ENCODE measurements around the gene ABHD15. TPM values are rescaled to one million over a fixed set of nuclear protein-coding genes. Genes with fewer than 3 reads are reported as not detected.
A peak's percentile ranks its signal among the peaks of the same experiment; 100 is the strongest.

Gene ABHD15
- total and polyA plus RNA-seq, 9 of the 15 experiments (the other 6 are each of a cell fraction or from before 2014, with no cell fraction given) = 0.85 to 4.2 (median 2.1) TPM

DNA sequence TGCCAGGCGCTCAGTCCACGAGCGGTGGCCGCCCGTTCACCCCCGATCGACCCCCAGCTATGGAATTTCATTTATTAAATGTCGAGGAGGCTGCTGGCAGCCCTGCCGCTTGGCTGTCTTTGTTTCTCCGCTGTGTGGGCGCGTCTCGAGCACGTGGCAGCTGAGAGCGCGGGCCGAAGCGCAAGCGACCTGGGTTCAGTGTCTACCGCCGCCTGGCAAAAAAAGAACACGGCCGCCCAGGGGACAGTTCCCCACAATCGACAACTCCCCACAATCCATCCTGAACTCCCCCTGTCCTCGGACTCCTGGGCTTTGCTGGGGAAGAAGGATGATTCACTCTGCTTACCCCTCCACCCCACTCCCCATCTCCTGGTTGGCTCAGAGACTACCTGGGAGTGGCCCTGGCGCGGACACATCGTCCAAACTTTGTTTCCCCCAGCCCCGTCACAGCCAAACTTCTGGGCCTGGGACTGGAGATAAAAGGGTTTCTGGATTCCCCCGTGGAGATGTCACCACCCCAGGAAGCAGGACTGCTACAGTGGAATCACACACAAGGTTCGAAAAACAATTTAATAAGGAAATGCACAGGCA lies 24.4 kb upstream of the ABHD15 start (continued):
- TF ChIP-seq, protein P1, sequence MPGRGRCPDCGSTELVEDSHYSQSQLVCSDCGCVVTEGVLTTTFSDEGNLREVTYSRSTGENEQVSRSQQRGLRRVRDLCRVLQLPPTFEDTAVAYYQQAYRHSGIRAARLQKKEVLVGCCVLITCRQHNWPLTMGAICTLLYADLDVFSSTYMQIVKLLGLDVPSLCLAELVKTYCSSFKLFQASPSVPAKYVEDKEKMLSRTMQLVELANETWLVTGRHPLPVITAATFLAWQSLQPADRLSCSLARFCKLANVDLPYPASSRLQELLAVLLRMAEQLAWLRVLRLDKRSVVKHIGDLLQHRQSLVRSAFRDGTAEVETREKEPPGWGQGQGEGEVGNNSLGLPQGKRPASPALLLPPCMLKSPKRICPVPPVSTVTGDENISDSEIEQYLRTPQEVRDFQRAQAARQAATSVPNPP (IDR thresholded peaks at IDR 0.05; ENCODE audit: borderline replicate concordance, insufficient read depth, insufficient read length) = no peak
- TF ChIP-seq MED1 (CRISPR knock-in tag; IDR thresholded peaks at IDR 0.05; ENCODE audit: borderline replicate concordance) (no peak), HDAC2 (IDR thresholded peaks at IDR 0.05) (no peak; the same call in 1 of the 2 replicates), CHD4 (IDR thresholded peaks at IDR 0.05; ENCODE audit: insufficient read depth, insufficient replicate concordance, low read depth, low read length, poor library complexity, severe bottlenecking) (no peak), ATF2 (CRISPR knock-in tag; IDR thresholded peaks at IDR 0.05) (no peak), HMG20A (CRISPR knock-in tag; conservative IDR thresholded peaks at IDR 0.05) (no peak), NCOR1 (IDR thresholded peaks at IDR 0.05) (no peak), JUN (IDR thresholded peaks at IDR 0.05; ENCODE audit: borderline replicate concordance, low read depth, low read length) (no peak), JUN (CRISPR knock-in tag; IDR thresholded peaks at IDR 0.05; ENCODE audit: borderline replicate concordance) (no peak), RHOXF2B (CRISPR knock-in tag; conservative IDR thresholded peaks at IDR 0.05) (no peak), C11orf30 (IDR thresholded peaks at IDR 0.05; ENCODE audit: low read depth) (no peak), MECOM (CRISPR knock-in tag; IDR thresholded peaks at IDR 0.05) (no peak), FOXP1 (CRISPR knock-in tag; IDR thresholded peaks at IDR 0.05) (no peak), ESRRB (CRISPR knock-in tag; IDR thresholded peaks at IDR 0.05; ENCODE audit: borderline replicate concordance) (no peak), GTF2E2 (tag; IDR thresholded peaks at IDR 0.05) (no peak), ETV6 (IDR thresholded peaks at IDR 0.05; ENCODE audit: borderline replicate concordance in 1 of 2, low read depth in 2 of 2, low read length in 1 of 2) (no peak), ETV6 (CRISPR knock-in tag; IDR thresholded peaks at IDR 0.05; ENCODE audit: borderline replicate concordance) (no peak)
- TF ChIP-seq, protein P2, sequence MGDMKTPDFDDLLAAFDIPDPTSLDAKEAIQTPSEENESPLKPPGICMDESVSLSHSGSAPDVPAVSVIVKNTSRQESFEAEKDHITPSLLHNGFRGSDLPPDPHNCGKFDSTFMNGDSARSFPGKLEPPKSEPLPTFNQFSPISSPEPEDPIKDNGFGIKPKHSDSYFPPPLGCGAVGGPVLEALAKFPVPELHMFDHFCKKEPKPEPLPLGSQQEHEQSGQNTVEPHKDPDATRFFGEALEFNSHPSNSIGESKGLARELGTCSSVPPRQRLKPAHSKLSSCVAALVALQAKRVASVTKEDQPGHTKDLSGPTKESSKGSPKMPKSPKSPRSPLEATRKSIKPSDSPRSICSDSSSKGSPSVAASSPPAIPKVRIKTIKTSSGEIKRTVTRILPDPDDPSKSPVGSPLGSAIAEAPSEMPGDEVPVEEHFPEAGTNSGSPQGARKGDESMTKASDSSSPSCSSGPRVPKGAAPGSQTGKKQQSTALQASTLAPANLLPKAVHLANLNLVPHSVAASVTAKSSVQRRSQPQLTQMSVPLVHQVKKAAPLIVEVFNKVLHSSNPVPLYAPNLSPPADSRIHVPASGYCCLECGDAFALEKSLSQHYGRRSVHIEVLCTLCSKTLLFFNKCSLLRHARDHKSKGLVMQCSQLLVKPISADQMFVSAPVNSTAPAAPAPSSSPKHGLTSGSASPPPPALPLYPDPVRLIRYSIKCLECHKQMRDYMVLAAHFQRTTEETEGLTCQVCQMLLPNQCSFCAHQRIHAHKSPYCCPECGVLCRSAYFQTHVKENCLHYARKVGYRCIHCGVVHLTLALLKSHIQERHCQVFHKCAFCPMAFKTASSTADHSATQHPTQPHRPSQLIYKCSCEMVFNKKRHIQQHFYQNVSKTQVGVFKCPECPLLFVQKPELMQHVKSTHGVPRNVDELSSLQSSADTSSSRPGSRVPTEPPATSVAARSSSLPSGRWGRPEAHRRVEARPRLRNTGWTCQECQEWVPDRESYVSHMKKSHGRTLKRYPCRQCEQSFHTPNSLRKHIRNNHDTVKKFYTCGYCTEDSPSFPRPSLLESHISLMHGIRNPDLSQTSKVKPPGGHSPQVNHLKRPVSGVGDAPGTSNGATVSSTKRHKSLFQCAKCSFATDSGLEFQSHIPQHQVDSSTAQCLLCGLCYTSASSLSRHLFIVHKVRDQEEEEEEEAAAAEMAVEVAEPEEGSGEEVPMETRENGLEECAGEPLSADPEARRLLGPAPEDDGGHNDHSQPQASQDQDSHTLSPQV (IDR thresholded peaks at IDR 0.05) = 0 out of 2 replicates have a peak, but pooled peaks have one; percentile 56
